ENCODE results near the gene SPATA2L.
A peak's percentile ranks its signal among the peaks of the same experiment; 100 is the strongest.

SPATA2L gene

DNA sequence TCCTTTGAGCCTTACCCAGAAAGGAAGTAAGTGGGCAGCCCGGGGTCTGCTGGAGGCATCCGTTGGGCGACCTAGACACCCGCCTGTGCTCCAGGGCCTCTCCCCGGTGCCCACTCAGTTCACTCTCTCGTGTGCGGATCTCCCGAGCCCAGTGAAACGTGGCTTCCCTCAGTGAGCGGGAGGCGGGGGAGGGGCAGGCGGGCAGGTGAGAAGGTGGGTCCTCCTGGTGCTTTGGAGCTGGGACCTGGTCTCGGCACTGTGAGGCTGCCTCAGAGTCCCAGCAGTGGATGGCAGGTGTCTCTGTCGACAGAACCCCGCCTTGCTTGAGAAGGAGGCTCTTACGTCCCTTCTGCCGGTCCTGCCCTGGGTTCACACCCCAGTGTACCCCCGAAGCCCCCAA is 27.8 kb upstream of the SPATA2L start:
- no peak for DNase-seq (ENCODE audit: low spot score)

DNA sequence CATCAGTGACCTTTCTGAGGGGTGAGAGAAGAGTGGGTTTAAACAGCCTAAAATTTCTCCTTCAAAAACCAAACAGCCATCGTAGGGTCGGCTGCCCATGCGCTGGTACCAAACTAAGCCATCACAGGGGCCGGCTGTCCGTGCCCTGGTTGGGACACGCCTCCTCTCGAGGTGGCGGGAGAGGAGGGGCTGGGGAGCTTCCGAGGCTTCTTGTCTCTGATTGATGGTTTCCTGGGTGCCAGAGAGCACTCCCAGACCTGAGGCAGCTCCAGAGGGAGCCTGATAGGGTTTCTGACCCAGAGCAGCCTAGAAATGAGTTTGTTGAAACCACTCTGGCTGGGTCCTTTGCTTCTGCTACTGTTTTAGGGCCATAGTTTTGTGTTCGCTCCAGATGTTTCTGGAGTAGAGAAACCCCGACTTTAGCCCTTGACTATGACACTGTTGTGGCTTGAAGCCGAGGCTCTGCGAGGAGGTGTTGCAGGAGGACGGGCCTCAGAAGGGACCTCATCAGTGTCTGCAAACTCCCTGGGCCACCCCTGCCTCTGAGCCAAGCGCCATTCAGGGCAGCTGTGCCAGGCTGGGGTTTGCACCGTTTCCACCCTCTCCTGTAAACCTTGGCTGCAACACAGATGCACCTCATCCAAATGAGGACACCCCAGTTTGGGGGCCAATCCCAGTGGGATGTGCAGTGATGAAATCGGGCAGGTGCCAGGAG is 26.1 kb upstream of the SPATA2L start:
- DNase-seq (ENCODE audit: low spot score) = no peak

DNA sequence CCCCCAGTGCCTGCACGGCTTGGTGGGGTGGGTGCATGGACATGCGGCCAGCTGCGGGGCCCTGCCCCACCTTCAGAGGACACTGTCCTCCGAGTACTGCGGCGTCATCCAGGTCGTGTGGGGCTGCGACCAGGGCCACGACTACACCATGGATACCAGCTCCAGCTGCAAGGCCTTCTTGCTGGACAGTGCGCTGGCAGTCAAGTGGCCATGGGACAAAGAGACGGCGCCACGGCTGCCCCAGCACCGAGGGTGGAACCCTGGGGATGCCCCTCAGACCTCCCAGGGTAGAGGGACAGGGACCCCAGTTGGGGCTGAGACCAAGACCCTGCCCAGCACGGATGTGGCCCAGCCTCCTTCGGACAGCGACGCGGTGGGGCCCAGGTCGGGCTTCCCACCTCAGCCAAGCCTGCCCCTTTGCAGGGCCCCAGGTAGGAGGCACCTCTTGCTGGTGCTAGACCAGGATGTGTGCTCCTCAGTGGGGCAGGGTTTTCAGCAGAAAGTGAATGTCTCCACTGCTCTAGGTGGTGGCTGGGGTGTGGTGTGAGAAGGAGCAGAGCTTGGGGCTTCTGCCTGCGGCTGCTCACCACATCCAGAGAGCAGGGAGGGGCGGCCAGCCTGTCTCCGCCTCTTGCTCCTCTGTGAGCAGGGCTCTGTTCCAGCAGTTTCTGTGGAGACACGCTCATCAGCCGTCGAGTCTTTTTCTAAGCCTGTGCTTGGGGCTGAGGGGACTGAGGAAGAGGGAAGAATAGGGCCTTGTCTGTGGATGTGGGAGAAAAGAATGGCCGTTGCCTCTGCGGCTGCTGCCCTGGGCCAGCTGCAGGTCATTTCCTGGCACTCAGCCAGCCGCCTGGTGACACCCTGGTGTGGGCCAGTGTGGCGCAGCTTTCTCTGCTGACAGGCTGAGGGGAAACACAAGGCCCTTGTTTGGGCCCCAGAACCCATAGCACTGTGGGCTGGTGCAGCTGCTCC is 22.1 kb upstream of the SPATA2L start:
- peak; percentile 28 for DNase-seq (ENCODE audit: low spot score)

DNA sequence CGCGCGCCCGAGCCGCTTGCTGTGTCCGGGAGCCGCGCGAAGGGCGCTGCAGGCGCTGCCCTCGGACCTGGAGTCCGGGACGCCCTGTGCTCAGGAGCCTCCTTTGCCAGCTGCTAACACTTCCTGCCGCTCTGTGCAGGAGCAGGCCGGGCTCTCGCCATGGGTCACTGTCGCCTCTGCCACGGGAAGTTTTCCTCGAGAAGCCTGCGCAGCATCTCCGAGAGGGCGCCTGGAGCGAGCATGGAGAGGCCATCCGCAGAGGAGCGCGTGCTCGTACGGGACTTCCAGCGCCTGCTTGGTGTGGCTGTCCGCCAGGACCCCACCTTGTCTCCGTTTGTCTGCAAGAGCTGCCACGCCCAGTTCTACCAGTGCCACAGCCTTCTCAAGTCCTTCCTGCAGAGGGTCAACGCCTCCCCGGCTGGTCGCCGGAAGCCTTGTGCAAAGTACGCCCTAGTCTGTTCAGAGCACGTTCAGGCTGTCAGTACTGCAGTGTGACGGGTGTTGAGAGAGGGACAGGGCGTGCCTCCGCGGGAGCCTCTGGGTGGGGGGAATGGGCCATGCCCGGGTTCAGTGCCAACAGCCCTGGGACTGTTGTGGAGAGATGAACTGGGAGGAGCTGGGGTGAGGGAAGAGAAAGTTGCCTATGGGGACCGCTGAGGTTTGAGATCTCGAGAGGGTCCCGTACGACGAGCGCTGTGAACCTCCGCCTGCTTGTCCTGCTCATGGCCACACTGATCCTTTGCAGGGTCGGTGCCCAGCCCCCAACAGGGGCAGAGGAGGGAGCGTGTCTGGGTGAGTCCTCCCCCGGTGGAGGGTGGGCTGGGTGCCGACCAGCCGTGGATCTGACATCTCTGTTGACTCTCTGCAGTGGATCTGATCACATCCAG is 21.1 kb upstream of the SPATA2L start:
- DNase-seq (ENCODE audit: low spot score) = no peak

DNA sequence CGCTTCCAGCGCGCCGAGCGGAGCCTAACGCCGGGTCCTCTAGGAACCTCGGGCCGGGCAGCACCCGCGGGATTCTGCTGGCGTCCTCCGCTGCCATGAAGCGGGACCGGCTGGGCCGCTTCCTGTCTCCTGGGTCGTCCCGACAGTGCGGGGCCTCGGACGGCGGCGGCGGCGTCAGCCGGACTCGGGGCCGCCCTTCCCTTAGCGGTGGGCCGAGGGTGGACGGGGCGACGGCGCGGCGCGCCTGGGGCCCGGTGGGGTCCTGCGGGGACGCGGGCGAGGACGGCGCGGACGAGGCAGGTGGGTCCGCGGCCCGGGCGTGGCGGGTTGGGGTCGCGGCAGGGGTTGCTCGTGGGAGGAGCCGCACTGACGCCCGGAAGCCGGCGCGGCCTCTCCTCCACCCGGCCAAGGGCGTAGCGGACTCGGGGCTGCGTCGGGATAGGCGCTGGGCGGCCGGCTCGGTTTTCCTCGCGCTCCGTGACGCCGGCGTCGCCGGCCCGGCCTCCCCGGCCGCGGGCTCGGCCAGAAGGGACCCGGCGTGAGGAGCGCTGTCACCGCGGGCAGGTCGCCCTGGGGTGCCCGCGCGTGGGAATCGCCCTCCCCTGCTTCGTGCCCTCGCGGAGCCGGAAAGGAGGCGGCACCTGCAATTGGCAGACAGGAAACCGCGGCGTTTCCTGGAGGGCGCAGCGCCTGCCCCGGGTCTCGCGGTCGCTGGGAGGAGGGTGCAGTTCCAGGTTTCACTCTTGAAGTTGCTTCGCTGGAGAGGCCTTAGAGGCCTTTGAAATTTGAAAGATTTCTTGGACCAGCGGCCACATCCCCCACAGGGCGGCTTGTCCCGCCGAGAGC is 20.3 kb upstream of the SPATA2L start:
- peak; percentile 77 for DNase-seq (ENCODE audit: low spot score)

GRCh38 chr16:89720813-89721545 is 19.5 kb upstream of the SPATA2L start, which contains the start of the genes VPS9D1 and ZNF276:
Gene VPS9D1 (minus strand): TSS chr16:89720898. CDS start chr16:89720861, 37 bp downstream.
Gene ZNF276 (plus strand): TSS chr16:89721537. CDS start chr16:89721641, 104 bp downstream.
- DNase-seq (ENCODE audit: low spot score) = peak; percentile 93

GRCh38 chr16:89720551-89720812 is 19.0 kb upstream of the SPATA2L start:
- DNase-seq (ENCODE audit: low spot score) = no peak

DNA sequence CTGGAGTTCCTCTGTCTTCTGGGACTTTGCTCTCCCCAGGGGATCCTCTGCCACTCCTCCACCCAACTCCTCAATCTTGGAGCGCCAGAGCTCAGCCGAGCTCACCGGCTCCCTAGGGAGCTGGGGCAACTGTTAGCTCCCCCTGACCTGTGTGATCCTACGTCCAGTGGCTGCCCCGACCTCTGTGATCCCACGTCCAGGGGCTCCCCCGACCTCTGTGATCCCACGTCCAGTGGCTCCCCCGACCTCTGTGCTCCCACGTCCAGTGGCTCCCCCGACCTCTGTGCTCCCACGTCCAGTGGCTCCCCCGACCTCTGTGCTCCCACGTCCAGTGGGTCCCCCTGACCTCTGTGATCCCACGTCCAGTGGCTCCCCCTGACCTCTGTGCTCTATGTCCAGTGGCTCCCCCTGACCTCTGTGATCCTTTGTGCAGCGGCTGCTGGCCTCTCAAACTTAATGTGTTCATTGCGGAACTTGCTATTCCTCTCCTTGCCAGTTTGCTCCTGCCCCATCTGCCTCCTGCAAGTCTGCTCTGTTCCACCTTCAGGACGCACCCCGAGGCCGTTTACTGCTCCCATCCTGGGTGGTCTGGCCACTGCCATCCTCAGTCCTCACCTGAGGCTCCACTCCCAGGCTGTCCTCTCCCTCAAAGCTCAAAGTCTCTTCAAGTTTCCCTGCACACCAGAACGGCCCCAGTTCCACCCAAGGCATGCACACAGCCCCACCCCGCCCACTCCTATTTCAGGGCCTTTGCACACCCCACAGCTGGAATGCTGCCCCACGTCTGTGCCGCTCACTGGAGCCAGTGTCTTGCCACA is 16.4 kb upstream of the SPATA2L start:
- DNase-seq (ENCODE audit: low spot score) = no peak

DNA sequence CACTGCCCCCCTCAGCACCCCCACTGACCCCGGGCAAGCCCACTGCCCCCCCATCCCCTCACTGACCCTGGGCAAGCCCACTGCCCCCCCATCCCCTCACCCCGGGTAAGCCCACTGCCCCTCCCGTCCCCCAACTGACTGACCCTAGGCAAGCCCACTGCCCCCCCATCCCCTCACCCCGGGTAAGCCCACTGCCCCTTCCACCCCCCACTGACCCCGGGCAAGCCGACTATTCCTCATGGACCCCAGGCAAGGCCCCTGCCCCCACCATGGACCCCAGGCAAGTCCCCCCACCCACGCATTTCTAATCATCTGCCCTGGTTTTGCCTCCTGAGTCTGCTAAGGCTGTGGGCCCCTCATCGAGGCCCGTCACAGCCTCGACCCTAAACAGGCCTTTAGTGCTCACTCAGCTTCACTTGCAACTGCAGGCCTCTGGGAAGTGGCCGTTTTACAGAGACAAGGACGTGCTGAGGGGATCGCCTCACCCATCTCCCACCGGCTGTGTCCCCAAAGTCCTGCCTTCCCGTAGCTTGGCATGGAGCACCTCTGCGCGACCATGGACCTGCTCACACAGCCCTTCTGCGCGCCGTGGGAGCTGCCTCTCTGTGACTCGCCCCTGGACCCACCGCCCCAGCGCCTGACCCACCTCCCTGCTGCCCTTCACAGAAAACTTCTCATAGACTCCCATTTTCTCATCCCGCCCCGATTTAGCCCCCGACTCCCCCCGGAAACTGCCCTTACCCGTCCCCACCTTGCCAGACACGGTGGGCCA is 15.6 kb upstream of the SPATA2L start:
- DNase-seq (ENCODE audit: low spot score) = no peak

GRCh38 chr16:89716493-89716892 is 15.0 kb upstream of the SPATA2L start:
- DNase-seq (ENCODE audit: low spot score) = no peak

DNA sequence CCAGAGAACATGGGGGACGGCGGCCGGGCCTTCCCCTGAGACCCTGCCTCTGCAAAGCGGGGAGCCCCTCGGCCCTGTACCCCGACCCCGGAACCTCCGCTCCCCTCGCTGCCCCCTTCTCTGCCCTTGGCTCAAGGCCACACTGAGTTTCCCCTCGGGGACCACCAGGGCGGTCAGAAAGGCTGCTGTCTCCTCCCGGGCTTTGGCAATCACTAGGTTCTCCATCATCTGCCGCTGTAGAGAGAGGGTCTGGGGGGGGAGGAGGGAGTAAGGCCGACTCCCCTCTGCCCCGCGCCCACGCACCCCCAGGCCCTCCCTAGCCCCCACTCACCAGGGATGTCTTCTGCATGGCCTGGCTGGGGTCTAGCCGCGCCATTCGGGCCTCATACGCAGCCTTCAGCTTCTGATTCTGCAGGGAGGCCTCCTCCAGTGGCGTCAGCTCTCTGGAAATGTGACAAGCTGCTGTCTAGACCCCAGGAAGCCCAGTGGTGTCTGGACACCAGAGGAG is 10.8 kb upstream of the SPATA2L start:
- no peak for DNase-seq (ENCODE audit: low spot score)

DNA sequence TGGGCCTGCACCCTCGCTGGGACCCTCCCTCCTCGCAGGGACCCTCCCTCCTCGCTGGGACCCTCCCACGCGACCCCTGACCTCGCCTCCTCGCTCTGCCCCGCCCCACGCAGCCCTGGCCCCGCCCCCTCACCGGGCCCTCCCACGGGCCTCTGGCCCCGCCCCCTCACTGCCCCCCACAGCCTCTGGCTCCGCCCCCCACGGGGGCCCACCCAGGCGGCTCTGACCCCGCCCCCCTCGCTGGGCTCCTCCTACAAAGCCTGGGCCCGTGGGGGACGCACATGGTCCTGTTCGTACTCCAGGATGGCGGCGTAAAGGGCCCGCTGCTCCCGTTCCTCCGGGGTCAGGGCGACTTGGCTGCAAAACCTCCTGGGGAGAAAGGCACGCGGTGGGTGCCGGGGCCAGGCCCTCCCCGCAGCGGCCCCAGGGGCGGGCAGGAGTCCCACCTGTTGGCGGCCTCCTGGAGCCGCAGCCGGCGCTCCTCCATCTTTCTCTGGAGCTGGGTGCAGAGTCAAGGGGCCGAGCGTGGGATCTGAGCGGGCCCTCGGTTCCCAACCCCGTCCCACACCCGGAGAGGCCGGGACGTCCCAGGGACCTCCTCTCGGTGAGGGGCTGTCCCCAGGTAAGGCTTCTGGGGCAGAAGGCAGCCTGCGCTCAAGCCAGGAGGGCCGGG is 10.2 kb upstream of the SPATA2L start:
- peak; percentile 90 for DNase-seq (ENCODE audit: low spot score)

DNA sequence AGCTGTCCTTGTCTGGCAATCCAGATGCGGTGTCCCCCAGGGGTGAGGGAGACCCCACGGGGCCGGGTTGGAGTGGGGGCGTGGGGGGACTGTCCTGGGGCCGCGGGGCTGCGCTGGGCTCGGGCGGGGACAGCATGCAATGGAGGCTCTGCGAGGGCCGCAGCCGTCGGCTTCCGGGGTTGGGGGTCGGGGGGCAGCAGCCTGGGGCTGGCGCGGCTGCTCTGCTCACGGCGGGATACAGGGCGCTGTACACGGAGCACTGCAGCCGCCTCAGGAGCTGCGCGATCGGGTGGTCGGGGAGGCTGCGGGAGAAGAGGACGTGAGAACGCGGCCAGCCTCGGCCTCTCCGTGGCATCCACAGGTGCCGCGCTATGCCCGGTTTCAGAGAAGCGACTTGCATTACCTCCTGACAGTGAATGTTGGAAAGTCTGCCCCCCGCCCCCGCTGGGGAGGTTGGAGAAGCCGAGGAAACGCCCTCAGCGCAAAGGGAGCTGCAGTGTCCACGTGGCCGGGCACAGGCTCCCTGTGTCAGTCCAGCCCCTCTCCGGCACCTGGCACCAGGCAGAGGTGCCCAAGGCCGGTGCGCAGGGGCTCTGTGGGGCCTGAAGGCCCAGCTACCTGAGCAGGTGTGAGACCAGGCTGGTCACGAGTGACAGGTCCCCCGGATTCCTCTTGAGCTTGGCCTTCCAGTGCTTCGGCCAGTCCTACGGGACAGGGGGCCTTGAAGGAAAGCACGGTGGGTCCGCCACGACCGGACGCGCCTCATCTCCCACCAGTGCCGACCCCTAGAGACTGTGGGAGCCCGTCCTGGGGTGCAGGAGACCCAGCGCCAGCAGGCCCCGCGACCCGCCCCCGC is 9.4 kb upstream of the SPATA2L start:
- DNase-seq (ENCODE audit: low spot score) = no peak

GRCh38 chr16:89709716-89710432 is 8.4 kb upstream of the SPATA2L start:
- DNase-seq (ENCODE audit: low spot score) = no peak

GRCh38 chr16:89709166-89709565 is 7.7 kb upstream of the SPATA2L start:
- no peak for DNase-seq (ENCODE audit: low spot score)

- no peak for DNase-seq (ENCODE audit: low spot score)
Measured at GRCh38 chr16:89708481-89708931, 7.0 kb upstream of the SPATA2L start.
